Measurements from ENCODE around the gene SERTAD2.

GRCh38 chr2:64650296-64650695 is 3.4 kb downstream of the SERTAD2 start:
- TF ChIP-seq EZH2phosphoT487 (IDR thresholded peaks at IDR 0.05; ENCODE audit: low read depth) (no peak), CTCF (IDR thresholded peaks at IDR 0.05; ENCODE audit: low read depth, low read length) (no peak)

All from OCI-LY3 (cell line).